GM12878 (cell line): ENCODE results near the gene HOXD12. TPM values are rescaled to one million over a fixed set of nuclear protein-coding genes. Genes with fewer than 3 reads are reported as not detected.

Source experiments
- ATAC-seq: fragments of 200-7000 bp; cut with Tn5 transposase; 3 replicates; pipeline ENCODE4 v1.9.1; 2020; ENCODE audit warnings: mild to moderate bottlenecking, moderate library complexity
- BruUV-seq: library from RNA; stranded (reverse); fragments of 400-500 nt; replicated peaks from 2 replicates; lab custom pipeline; 2021; lab: Mats Ljungman, UMichigan
- CTCF ChIA-PET: fragments of 300-600 bp; sonication (Branson Sonifier 250); formaldehyde crosslinking; extraction: SDS; loops from one replicate; lab custom pipeline; 2021; ENCODE audit warnings: inconsistent platforms; lab: Yijun Ruan, JAX
- POLR2A ChIA-PET: fragments of 350-600 bp; formaldehyde crosslinking; extraction: SDS; loops from one replicate; lab custom pipeline; 2021; ENCODE audit warnings: inconsistent platforms; lab: Charles Lee
- RAD21 ChIA-PET: fragments of 300-600 bp; sonication (Branson Sonifier 250); formaldehyde crosslinking; loops from one replicate; lab custom pipeline; 2023; ENCODE audit warnings: antibody characterized with exemption; ENCODE audit not compliant: unreplicated experiment; lab: Charles Lee
- SMC1A ChIA-PET: fragments of 300-600 bp; sonication (Branson Sonifier 250); formaldehyde crosslinking; loops from one replicate; lab custom pipeline; 2023; ENCODE audit not compliant: unreplicated experiment, uncharacterized antibody; lab: Charles Lee
- DNase-seq: peaks from one replicate; pipeline ENCODE4 v3.0.0-alpha.2; 2011; ENCODE audit warnings: low read depth, low spot score
- FAIRE-seq: peaks from 3 replicates; lab custom pipeline; 2011; peaks lifted over from hg19 to GRCh38; lab: Jason Lieb, UNC
- H2AFZ ChIP-seq: 2 replicates; pipeline ENCODE4 v1.6.0; 2011; ENCODE audit warnings: low read depth, low read length, control low read depth; ENCODE audit not compliant: control insufficient read depth
- H3K27ac ChIP-seq: 2 replicates; pipeline ENCODE4 v1.5.1; 2011; ENCODE audit warnings: control low read depth; ENCODE audit not compliant: control insufficient read depth, insufficient read depth
- H3K27me3 ChIP-seq, 2 experiments: replicated peaks in 1 of 2; 2 replicates each; pipeline versions ENCODE4 v1.6.0 to v1.6.1; 2011; ENCODE audit warnings: low read length in 1 of 2; ENCODE audit not compliant: control insufficient read depth in 2 of 2, insufficient read depth in 2 of 2
- H3K36me3 ChIP-seq, 2 experiments: 2 replicates each; pipeline ENCODE4 v1.5.1; 2011; ENCODE audit warnings: low read length in 1 of 2; ENCODE audit not compliant: control insufficient read depth in 2 of 2, insufficient read depth in 2 of 2
- H3K4me1 ChIP-seq: 2 replicates; pipeline ENCODE4 v1.6.1; 2011; ENCODE audit warnings: mild to moderate bottlenecking, low read length, moderate library complexity, mixed read lengths; ENCODE audit not compliant: control insufficient read depth, insufficient read depth
- H3K4me2 ChIP-seq: 2 replicates; pipeline ENCODE4 v1.6.0; 2011; ENCODE audit warnings: control low read depth; ENCODE audit not compliant: control insufficient read depth, insufficient read depth
- H3K4me3 ChIP-seq: fragments of 200-600 bp; sonication (generic); 2 replicates; pipeline ENCODE4 v1.5.1; 2016
- H3K79me2 ChIP-seq: 2 replicates; pipeline ENCODE4 v1.6.0; 2011; ENCODE audit warnings: low read length; ENCODE audit not compliant: control insufficient read depth, insufficient read depth
- H3K9ac ChIP-seq: 2 replicates; pipeline ENCODE4 v1.8.0; 2011; ENCODE audit warnings: low read length, control low read depth, mixed read lengths; ENCODE audit not compliant: control insufficient read depth, insufficient read depth
- H3K9me3 ChIP-seq: replicated peaks from 3 replicates; pipeline ENCODE4 v1.5.1; 2011; ENCODE audit warnings: mild to moderate bottlenecking, low read length; ENCODE audit not compliant: control insufficient read depth, insufficient read depth
- H4K20me1 ChIP-seq: 2 replicates; pipeline ENCODE4 v1.6.0; 2011; ENCODE audit not compliant: control insufficient read depth, insufficient read depth
- ATF7 ChIP-seq: fragments of 450-650 bp; IDR thresholded peaks from 2 replicates; pipeline ENCODE4 v1.6.1; 2016; ENCODE audit warnings: low read depth, mild to moderate bottlenecking
- BACH1 ChIP-seq: fragments of 450-650 bp; IDR thresholded peaks from 2 replicates; pipeline ENCODE4 v1.6.1; 2017; ENCODE audit warnings: mild to moderate bottlenecking, borderline replicate concordance
- BMI1 ChIP-seq: fragments of 450-650 bp; IDR thresholded peaks from 2 replicates; pipeline ENCODE4 v1.6.1; 2016; ENCODE audit warnings: mild to moderate bottlenecking, moderate library complexity, borderline replicate concordance
- ETV6 ChIP-seq, 2 experiments: fragments of 450-650 bp in 1 of 2; IDR thresholded peaks in 1 of 2; conservative IDR thresholded peaks in 1 of 2; 2 replicates each; pipeline ENCODE4 v1.6.1; 2014; ENCODE audit warnings: antibody characterized with exemption in 1 of 2, borderline replicate concordance in 1 of 2, low read depth in 1 of 2, mild to moderate bottlenecking in 1 of 2, moderate library complexity in 1 of 2
- IKZF2 ChIP-seq, 2 experiments: fragments of 450-650 bp; IDR thresholded peaks; 2 replicates each; pipeline ENCODE4 v1.6.1; 2017; ENCODE audit warnings: mild to moderate bottlenecking in 2 of 2, moderate library complexity in 2 of 2
- JUNB ChIP-seq: IDR thresholded peaks from 2 replicates; pipeline ENCODE4 v1.6.1; 2016; ENCODE audit warnings: antibody characterized with exemption, mild to moderate bottlenecking
- MTA2 ChIP-seq: fragments of 450-650 bp; IDR thresholded peaks from 2 replicates; pipeline ENCODE4 v1.6.1; 2016; ENCODE audit warnings: low read depth, mild to moderate bottlenecking, moderate library complexity
- NFIC ChIP-seq: IDR thresholded peaks from 2 replicates; pipeline ENCODE4 v1.6.1; 2012; ENCODE audit warnings: low read depth, mild to moderate bottlenecking, inconsistent platforms, low read length, moderate library complexity
- NR2C2 ChIP-seq: IDR thresholded peaks from 2 replicates; pipeline ENCODE4 v1.6.1; 2011; ENCODE audit warnings: borderline replicate concordance, low read depth; ENCODE audit not compliant: control insufficient read depth, insufficient read length
- RUNX3 ChIP-seq: IDR thresholded peaks from 2 replicates; pipeline ENCODE4 v1.6.1; 2012; ENCODE audit warnings: low read length, inconsistent platforms
- TCF7 ChIP-seq: IDR thresholded peaks from 2 replicates; pipeline ENCODE4 v1.6.1; 2014; ENCODE audit warnings: antibody characterized with exemption, borderline replicate concordance
- ZNF384 ChIP-seq: IDR thresholded peaks from 2 replicates; pipeline ENCODE4 v1.6.1; 2012; ENCODE audit warnings: low read depth, mild to moderate bottlenecking, low read length, improper control_type of control experiment, borderline replicate concordance
- ZNF622 ChIP-seq: fragments of 450-650 bp; IDR thresholded peaks from 2 replicates; pipeline ENCODE4 v1.6.1; 2017; ENCODE audit warnings: mild to moderate bottlenecking, inconsistent platforms
- ZSCAN29 ChIP-seq: fragments of 450-650 bp; IDR thresholded peaks from 2 replicates; pipeline ENCODE4 v1.6.1; 2017; ENCODE audit warnings: mild to moderate bottlenecking, moderate library complexity
- WGBS: methylation state at CpG from one replicate; pipeline ENCODE4 v1.1.6; 2016; ENCODE audit warnings: low lambda C conversion rate; ENCODE audit not compliant: insufficient replicate concordance, insufficient coverage; ENCODE audit errors: missing lambda C conversion rate; 5-methylcytosine and 5-hydroxymethylcytosine counted together
- in situ Hi-C: fragments of 300-500 bp; cut with MboI; formaldehyde crosslinking; loops from 9 replicates; pipeline ENCODE4 v1.14.3; 2018; ENCODE audit warnings: mixed read lengths
- intact Hi-C: fragments of 100-400 bp; cut with micrococcal nuclease; formaldehyde crosslinking; loops from one replicate; pipeline ENCODE4 v1.14.2; 2022; ENCODE audit not compliant: unreplicated experiment
- polyA plus RNA-seq, 11 experiments: library from polyadenylated mRNA; depleted of rRNA in 4 of 11; unstranded in 6 of 11; stranded (reverse) in 5 of 11; fragments of >200 nt; fragmentation: Nextera tagmentation in 4 of 11; fragmentation: Illumina TruSeq in 1 of 11; extraction: Ambion mirVana in 4 of 11; extraction: Trizol in 1 of 11; gene quantifications; 1 replicate in 1 of 11; 2 replicates in 10 of 11; pipeline versions ENCODE4 v1.2.1 to v1.2.3, GENCODE V29; 2011 to 2016; ENCODE audit warnings: inconsistent platforms in 2 of 11, missing spikeins in 2 of 11, low read depth in 1 of 11
- total RNA-seq, 4 experiments: library from RNA; depleted of rRNA in 3 of 4; stranded (reverse); fragments of >200 nt in 3 of 4; fragmentation: Illumina TruSeq in 1 of 4; extraction: Trizol in 1 of 4; gene quantifications; 2 replicates each; pipeline versions ENCODE4 v1.2.1 to v1.2.3, GENCODE V29; 2013 to 2021
- TF ChIP-seq, protein P1 (sequence below): IDR thresholded peaks from 2 replicates; pipeline ENCODE4 v1.6.1; 2011; ENCODE audit warnings: borderline replicate concordance, low read depth, mild to moderate bottlenecking, moderate library complexity, mixed read lengths, low read length; ENCODE audit not compliant: insufficient read depth; ENCODE audit errors: extremely low read length
- TF ChIP-seq, protein P2 (sequence below): fragments of 450-650 bp; IDR thresholded peaks from 2 replicates; pipeline ENCODE4 v1.6.1; 2014; ENCODE audit warnings: mild to moderate bottlenecking
- TF ChIP-seq, protein P3 (sequence below): fragments of 450-650 bp; formaldehyde crosslinking; IDR thresholded peaks from 2 replicates; pipeline ENCODE4 v1.4.0; 2020; ENCODE audit warnings: mild to moderate bottlenecking, moderate library complexity

The HOXD12 gene
- total and polyA plus RNA-seq, 10 of the 15 experiments (the other 5 are each of a cell fraction or from before 2014, with no cell fraction given), result not detected

GRCh38 chr2:176145085-176145969 is 45.7 kb downstream of the HOXD12 start:
- ATAC-seq (no peak), FAIRE-seq (no peak), DNase-seq (no peak)
- no peak overlapping the region for H3K27ac ChIP-seq
- POLR2A ChIA-PET, result no interaction called here
- peaks cover 9 to 23% of the 10 kb centered on the region in 2 experiments for H3K27me3 ChIP-seq
- WGBS, result 2% methylated on average over 4 of the region's 4 CpGs
- H4K20me1 ChIP-seq, result no peaks in the 10 kb centered on the region
- H3K9ac ChIP-seq, result no peak overlapping the region
- in situ Hi-C loops (loop anchor here (25.0 kb wide), 1 partner anchor 1192 kb away; no protein-coding TSS in a partner anchor), intact Hi-C loops (no loop called here)
- no peaks in the 10 kb centered on the region for H3K79me2 ChIP-seq
- CTCF ChIA-PET, result interaction anchor here (2.6 to 8.6 kb wide), 4 partner anchors 309 to 1004 kb away, joined by 9 to 157 read pairs (median 37); no protein-coding TSS in a partner anchor
- RAD21 ChIA-PET, result interaction anchor here (5.9 kb wide), 1 partner anchor 409 kb away, joined by 103 read pairs; no protein-coding TSS in a partner anchor
- no peaks in the 10 kb centered on the region for H3K4me1 ChIP-seq
- no peak overlapping the region for H2AFZ ChIP-seq
- TF ChIP-seq NR2C2 (no peak), ZNF384 (no peak), IKZF2 (IDR thresholded peaks at IDR 0.05) (no peak), JUNB (no peak), ZSCAN29 (no peak), BMI1 (no peak), ATF7 (no peak), TCF7 (no peak), NFIC (no peak), ETV6 (conservative IDR thresholded peaks at IDR 0.05 in 1 of 2, IDR thresholded peaks at IDR 0.05 in 1 of 2; ENCODE audit: borderline replicate concordance in 1 of 2, low read depth in 1 of 2) (no peak), RUNX3 (no peak), MTA2 (no peak), BACH1 (no peak), ZNF622 (no peak)
- TF ChIP-seq, protein P1, sequence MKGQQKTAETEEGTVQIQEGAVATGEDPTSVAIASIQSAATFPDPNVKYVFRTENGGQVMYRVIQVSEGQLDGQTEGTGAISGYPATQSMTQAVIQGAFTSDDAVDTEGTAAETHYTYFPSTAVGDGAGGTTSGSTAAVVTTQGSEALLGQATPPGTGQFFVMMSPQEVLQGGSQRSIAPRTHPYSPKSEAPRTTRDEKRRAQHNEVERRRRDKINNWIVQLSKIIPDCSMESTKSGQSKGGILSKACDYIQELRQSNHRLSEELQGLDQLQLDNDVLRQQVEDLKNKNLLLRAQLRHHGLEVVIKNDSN, result no peak
- TF ChIP-seq, protein P2, sequence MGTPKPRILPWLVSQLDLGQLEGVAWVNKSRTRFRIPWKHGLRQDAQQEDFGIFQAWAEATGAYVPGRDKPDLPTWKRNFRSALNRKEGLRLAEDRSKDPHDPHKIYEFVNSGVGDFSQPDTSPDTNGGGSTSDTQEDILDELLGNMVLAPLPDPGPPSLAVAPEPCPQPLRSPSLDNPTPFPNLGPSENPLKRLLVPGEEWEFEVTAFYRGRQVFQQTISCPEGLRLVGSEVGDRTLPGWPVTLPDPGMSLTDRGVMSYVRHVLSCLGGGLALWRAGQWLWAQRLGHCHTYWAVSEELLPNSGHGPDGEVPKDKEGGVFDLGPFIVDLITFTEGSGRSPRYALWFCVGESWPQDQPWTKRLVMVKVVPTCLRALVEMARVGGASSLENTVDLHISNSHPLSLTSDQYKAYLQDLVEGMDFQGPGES, result no peak
- TF ChIP-seq, protein P3, sequence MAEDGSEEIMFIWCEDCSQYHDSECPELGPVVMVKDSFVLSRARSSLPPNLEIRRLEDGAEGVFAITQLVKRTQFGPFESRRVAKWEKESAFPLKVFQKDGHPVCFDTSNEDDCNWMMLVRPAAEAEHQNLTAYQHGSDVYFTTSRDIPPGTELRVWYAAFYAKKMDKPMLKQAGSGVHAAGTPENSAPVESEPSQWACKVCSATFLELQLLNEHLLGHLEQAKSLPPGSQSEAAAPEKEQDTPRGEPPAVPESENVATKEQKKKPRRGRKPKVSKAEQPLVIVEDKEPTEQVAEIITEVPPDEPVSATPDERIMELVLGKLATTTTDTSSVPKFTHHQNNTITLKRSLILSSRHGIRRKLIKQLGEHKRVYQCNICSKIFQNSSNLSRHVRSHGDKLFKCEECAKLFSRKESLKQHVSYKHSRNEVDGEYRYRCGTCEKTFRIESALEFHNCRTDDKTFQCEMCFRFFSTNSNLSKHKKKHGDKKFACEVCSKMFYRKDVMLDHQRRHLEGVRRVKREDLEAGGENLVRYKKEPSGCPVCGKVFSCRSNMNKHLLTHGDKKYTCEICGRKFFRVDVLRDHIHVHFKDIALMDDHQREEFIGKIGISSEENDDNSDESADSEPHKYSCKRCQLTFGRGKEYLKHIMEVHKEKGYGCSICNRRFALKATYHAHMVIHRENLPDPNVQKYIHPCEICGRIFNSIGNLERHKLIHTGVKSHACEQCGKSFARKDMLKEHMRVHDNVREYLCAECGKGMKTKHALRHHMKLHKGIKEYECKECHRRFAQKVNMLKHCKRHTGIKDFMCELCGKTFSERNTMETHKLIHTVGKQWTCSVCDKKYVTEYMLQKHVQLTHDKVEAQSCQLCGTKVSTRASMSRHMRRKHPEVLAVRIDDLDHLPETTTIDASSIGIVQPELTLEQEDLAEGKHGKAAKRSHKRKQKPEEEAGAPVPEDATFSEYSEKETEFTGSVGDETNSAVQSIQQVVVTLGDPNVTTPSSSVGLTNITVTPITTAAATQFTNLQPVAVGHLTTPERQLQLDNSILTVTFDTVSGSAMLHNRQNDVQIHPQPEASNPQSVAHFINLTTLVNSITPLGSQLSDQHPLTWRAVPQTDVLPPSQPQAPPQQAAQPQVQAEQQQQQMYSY (CRISPR knock-in tag), result no peak
- SMC1A ChIA-PET, result interaction anchor here (0.9 to 4.6 kb wide), 6 partner anchors 18 to 507 kb away, joined by 3 to 34 read pairs (median 7); no protein-coding TSS in a partner anchor
- no peaks in the 10 kb centered on the region for H3K36me3 ChIP-seq
- no peak overlapping the region for H3K4me2 ChIP-seq
- no peaks in the 10 kb centered on the region for H3K9me3 ChIP-seq
- H3K4me3 ChIP-seq, result no peak overlapping the region
- no TSS peak for BruUV-seq
